ENCODE results near the gene OBSCN. TPM values are rescaled to one million over a fixed set of nuclear protein-coding genes. Genes with fewer than 3 reads are reported as not detected.

OBSCN gene
- total RNA-seq, 1 donor from 2014 or later: 7.6 TPM

- no peaks in the 10 kb centered on the region for H3K36me3 ChIP-seq (ENCODE audit: control insufficient read depth, insufficient read depth, low read length)
- peaks cover 5% of the 10 kb centered on the region for H3K27me3 ChIP-seq (ENCODE audit: control insufficient read depth, insufficient read depth, low read length)
- TF ChIP-seq, protein P1, sequence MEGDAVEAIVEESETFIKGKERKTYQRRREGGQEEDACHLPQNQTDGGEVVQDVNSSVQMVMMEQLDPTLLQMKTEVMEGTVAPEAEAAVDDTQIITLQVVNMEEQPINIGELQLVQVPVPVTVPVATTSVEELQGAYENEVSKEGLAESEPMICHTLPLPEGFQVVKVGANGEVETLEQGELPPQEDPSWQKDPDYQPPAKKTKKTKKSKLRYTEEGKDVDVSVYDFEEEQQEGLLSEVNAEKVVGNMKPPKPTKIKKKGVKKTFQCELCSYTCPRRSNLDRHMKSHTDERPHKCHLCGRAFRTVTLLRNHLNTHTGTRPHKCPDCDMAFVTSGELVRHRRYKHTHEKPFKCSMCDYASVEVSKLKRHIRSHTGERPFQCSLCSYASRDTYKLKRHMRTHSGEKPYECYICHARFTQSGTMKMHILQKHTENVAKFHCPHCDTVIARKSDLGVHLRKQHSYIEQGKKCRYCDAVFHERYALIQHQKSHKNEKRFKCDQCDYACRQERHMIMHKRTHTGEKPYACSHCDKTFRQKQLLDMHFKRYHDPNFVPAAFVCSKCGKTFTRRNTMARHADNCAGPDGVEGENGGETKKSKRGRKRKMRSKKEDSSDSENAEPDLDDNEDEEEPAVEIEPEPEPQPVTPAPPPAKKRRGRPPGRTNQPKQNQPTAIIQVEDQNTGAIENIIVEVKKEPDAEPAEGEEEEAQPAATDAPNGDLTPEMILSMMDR (IDR thresholded peaks at IDR 0.05; ENCODE audit: insufficient read depth, low read length, severe bottlenecking): no peak
- no peak overlapping the region for H3K4me3 ChIP-seq (ENCODE audit: low read depth, low read length)
- DNase-seq (ENCODE audit: low read depth) (peak; percentile 59), FAIRE-seq (no peak)
Measured at GRCh38 chr1:228161362-228161761, 46.5 kb upstream of the OBSCN start.

- Histone ChIP-seq H3K4me3 (ENCODE audit: low read depth, low read length) (no peak overlapping the region), H3K36me3 (ENCODE audit: control insufficient read depth, insufficient read depth, low read length) (no peaks in the 10 kb centered on the region), H3K27me3 (ENCODE audit: control insufficient read depth, insufficient read depth, low read length) (peaks cover 5% of the 10 kb centered on the region)
- FAIRE-seq (no peak), DNase-seq (ENCODE audit: low read depth) (no peak)
- TF ChIP-seq, protein P1 (IDR thresholded peaks at IDR 0.05; ENCODE audit: insufficient read depth, low read length, severe bottlenecking): no peak
Measured at GRCh38 chr1:228161866-228162265, 46.0 kb upstream of the OBSCN start.

DNA sequence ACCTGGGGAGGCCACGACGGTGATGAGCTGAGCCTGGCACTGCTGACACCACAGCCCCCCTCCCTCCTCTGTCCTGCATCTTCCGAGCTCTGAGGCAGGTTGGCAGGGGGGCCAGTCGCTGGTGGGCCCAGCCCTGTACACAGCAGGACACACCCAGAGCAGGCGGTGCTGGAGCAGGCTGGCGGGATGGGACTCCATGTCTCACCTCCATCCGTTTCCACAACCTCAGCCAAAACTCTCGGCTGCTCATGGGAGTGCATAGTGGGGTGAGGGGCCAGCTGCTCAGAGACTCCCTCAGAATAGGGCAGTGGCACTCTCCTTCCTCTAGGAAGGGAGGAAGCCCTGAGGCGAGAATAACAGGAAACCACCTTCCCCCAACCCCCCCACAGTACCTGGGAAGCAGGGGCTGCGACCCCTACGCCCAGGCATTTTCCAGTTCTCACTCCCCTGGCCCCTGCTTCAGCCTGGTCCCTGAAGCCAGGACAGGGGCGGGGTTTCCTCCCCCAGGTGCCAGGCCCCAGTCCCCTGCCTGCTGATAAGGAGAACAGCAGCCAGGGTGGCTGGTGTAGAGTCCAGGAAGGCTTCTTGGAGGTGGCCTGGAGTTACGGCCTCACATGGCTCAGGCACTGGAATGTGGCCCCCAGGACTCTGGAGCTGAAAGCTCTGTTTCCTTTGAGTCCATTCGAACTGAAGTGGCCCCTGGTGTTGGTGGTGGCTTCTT lies 45.4 kb upstream of the OBSCN start:
- Histone ChIP-seq H3K36me3 (ENCODE audit: control insufficient read depth, insufficient read depth, low read length) (no peaks in the 10 kb centered on the region), H3K4me3 (ENCODE audit: low read depth, low read length) (no peak overlapping the region), H3K27me3 (ENCODE audit: control insufficient read depth, insufficient read depth, low read length) (peaks cover 5% of the 10 kb centered on the region)
- DNase-seq (ENCODE audit: low read depth) (peak; percentile 61), FAIRE-seq (no peak)
- TF ChIP-seq, protein P1 (IDR thresholded peaks at IDR 0.05; ENCODE audit: insufficient read depth, low read length, severe bottlenecking): no peak

- H3K4me3 ChIP-seq (ENCODE audit: low read depth, low read length): no peak overlapping the region
- FAIRE-seq: no peak
- DNase-seq (ENCODE audit: low read depth): peak; percentile 82
- no peaks in the 10 kb centered on the region for H3K36me3 ChIP-seq (ENCODE audit: control insufficient read depth, insufficient read depth, low read length)
- H3K27me3 ChIP-seq (ENCODE audit: control insufficient read depth, insufficient read depth, low read length): peaks cover 5% of the 10 kb centered on the region
- TF ChIP-seq, protein P1 (IDR thresholded peaks at IDR 0.05; ENCODE audit: insufficient read depth, low read length, severe bottlenecking): no peak
Measured at GRCh38 chr1:228163007-228163753, 44.7 kb upstream of the OBSCN start.

DNA sequence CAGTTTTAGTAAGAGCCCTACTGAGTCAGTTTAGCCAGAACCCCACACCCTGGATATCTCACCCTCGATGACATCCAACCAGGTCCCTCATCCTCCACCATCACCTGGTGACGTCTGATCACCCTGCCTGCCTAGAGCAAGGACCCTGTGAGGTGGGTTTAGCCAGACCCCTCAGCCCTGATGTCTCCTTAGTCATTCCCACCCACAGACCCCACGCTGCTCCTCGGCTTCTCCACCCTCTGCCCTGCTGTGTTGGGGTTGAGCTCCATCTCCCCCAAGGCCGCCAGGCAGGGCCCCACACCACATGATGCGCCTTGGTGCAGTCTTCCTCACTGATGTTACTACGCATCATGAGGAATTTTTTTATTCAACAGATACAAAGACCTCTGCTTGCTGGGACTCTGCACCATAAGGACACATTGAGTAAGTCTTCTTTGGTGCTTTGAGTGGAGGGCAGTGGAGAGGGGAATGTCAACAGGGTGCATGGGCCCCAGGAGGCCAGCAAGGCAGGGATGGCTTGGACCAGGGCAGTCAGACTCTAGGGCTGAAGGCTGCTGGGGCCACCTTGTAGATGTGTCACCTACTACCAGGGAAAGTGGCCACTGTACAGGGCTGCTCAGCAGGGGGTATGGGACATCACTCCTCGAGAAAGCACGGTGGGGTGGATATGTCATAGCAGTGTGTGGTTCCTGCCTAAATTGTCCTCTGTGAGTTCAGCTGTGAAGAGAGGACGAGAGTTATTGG lies 43.9 kb upstream of the OBSCN start:
- DNase-seq (ENCODE audit: low read depth) (no peak), FAIRE-seq (no peak)
- Histone ChIP-seq H3K27me3 (ENCODE audit: control insufficient read depth, insufficient read depth, low read length) (peaks cover 2% of the 10 kb centered on the region), H3K4me3 (ENCODE audit: low read depth, low read length) (no peak overlapping the region), H3K36me3 (ENCODE audit: control insufficient read depth, insufficient read depth, low read length) (no peaks in the 10 kb centered on the region)
- TF ChIP-seq, protein P1 (IDR thresholded peaks at IDR 0.05; ENCODE audit: insufficient read depth, low read length, severe bottlenecking): no peak
